ENCODE results near the gene SNX24. TPM values are rescaled to one million over a fixed set of nuclear protein-coding genes. Genes with fewer than 3 reads are reported as not detected.

SNX24 gene
- 11.8 and 14.8 TPM in 2 replicates for polyA plus RNA-seq (2011; rRNA removed)
- polyA minus RNA-seq (2011; rRNA and poly(A)+ RNA removed), result 3.2 and 6.6 TPM in 2 replicates

GRCh38 chr5:122845229-122846050 lies at the start of gene SNX24:
Gene SNX24, plus strand, starts transcription at chr5:122845613. Its CDS starts 21 bp downstream, at chr5:122845634.
- no peaks in the 10 kb centered on the region; the same call in 1 of the 2 replicates for H3K9me3 ChIP-seq (ENCODE audit: control insufficient read depth, insufficient read depth, low read length)
- POLR2A ChIA-PET, result interaction anchor here (0.6 to 0.9 kb wide), 4 partner anchors 33 to 311 kb away, joined by 3 to 10 read pairs (median 3); partner anchors contain the start of gene SNX2
- DNase-seq (ENCODE audit: low read depth, low spot score), result peak; percentile 10
- TF ChIP-seq, protein P1, sequence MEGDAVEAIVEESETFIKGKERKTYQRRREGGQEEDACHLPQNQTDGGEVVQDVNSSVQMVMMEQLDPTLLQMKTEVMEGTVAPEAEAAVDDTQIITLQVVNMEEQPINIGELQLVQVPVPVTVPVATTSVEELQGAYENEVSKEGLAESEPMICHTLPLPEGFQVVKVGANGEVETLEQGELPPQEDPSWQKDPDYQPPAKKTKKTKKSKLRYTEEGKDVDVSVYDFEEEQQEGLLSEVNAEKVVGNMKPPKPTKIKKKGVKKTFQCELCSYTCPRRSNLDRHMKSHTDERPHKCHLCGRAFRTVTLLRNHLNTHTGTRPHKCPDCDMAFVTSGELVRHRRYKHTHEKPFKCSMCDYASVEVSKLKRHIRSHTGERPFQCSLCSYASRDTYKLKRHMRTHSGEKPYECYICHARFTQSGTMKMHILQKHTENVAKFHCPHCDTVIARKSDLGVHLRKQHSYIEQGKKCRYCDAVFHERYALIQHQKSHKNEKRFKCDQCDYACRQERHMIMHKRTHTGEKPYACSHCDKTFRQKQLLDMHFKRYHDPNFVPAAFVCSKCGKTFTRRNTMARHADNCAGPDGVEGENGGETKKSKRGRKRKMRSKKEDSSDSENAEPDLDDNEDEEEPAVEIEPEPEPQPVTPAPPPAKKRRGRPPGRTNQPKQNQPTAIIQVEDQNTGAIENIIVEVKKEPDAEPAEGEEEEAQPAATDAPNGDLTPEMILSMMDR (IDR thresholded peaks at IDR 0.05; ENCODE audit: low read depth, low read length), result no peak
- H3K4me3 ChIP-seq (ENCODE audit: low read depth, low read length), result peak within 1 kb of the TSS; percentile 71
- H3K27me3 ChIP-seq (ENCODE audit: control insufficient read depth, insufficient read depth, low read length), result no peaks in the 10 kb centered on the region
- CTCF ChIA-PET, result interaction anchor here (0.7 to 1.6 kb wide), 4 partner anchors 15 to 522 kb away, joined by 3 read pairs; no protein-coding TSS in a partner anchor
- peak within 1 kb of the TSS; percentile 66 for H3K27ac ChIP-seq (ENCODE audit: low read depth, low read length)

DNA sequence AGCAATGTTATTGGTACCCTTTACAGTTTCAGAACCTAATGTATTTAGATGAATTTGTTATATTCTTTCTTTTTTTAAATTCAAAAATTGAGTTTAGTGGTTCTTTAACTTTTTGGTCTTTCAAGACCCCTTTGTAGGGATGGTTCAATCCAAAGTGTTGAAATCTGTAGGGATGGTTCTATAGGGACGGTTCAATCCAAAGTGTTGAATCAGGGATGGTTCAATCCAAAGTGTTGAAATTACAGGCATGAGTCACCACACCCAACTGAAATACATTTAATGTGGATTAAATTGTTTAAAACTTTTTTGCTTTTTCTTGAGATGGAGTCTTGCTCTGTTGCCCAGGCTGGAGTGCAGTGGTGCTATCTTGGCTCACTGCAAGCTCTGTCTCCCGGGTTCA lies 39.9 kb upstream of the SNX24 start:
- Histone ChIP-seq H3K4me3 (ENCODE audit: low read depth, low read length) (no peak overlapping the region), H3K27me3 (ENCODE audit: control insufficient read depth, insufficient read depth, low read length) (no peaks in the 10 kb centered on the region), H3K27ac (ENCODE audit: low read depth, low read length) (no peak overlapping the region), H3K9me3 (ENCODE audit: control insufficient read depth, insufficient read depth, low read length) (no peaks in the 10 kb centered on the region)
- TF ChIP-seq, protein P1 (IDR thresholded peaks at IDR 0.05; ENCODE audit: low read depth, low read length), result no peak
- DNase-seq (ENCODE audit: low read depth, low spot score), result no peak
- ChIA-PET POLR2A (no interaction called here), CTCF (no interaction called here)

DNA sequence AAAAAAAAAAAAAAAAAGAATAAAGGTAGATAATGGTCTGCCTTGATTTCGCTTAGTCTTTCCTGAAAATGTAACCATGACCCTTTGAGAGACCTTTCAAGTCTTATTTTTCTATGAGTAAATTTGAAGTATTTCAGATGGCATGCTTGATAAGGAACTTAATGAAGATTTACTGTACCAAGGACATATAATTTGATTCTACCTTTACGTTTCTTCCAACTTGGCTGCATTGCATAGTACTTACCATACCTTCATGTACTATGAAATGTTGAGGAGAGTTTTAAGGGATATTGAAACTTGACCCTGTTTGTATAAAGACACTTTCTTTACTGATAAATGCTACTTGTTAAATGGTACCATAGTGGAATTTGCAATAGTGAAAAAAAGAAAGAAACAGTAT lies 35.0 kb upstream of the SNX24 start:
- POLR2A ChIA-PET, result no interaction called here
- Histone ChIP-seq H3K4me3 (ENCODE audit: low read depth, low read length) (no peak overlapping the region), H3K27me3 (ENCODE audit: control insufficient read depth, insufficient read depth, low read length) (no peaks in the 10 kb centered on the region), H3K9me3 (ENCODE audit: control insufficient read depth, insufficient read depth, low read length) (no peaks in the 10 kb centered on the region), H3K27ac (ENCODE audit: low read depth, low read length) (no peak overlapping the region)
- no peak for DNase-seq (ENCODE audit: low read depth, low spot score)
- CTCF ChIA-PET, result no interaction called here
- TF ChIP-seq, protein P1 (IDR thresholded peaks at IDR 0.05; ENCODE audit: low read depth, low read length), result no peak

DNA sequence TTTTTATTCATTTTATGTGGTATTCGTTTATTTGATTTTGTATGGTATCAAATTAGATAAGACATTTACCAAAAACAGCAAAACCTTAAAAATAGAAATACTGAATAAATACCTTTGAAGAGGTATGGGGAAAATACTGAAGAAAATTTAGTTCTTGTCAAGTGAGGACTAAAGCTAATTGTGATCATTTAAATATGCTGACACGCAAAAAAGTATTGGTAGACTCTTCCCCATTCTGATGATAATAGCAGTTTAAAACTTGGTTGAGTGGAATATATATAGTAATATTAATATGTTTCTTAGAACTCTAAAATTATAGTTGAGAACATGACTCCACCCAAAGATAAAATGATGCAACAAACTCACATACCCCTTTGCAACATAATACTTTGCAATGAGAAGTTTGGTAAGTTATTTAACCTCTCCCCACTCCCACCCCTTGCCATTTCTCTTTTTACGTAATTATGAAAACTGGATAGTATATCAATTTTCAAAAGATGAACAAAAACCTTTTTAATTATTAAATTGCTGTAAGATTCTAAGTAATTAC lies 30.1 kb upstream of the SNX24 start:
- CTCF ChIA-PET, result no interaction called here
- no peak for DNase-seq (ENCODE audit: low read depth, low spot score)
- Histone ChIP-seq H3K4me3 (ENCODE audit: low read depth, low read length) (no peak overlapping the region), H3K27ac (ENCODE audit: low read depth, low read length) (no peak overlapping the region), H3K27me3 (ENCODE audit: control insufficient read depth, insufficient read depth, low read length) (no peaks in the 10 kb centered on the region), H3K9me3 (ENCODE audit: control insufficient read depth, insufficient read depth, low read length) (no peaks in the 10 kb centered on the region)
- POLR2A ChIA-PET, result no interaction called here
- TF ChIP-seq, protein P1 (IDR thresholded peaks at IDR 0.05; ENCODE audit: low read depth, low read length), result no peak

- H3K4me3 ChIP-seq (ENCODE audit: low read depth, low read length), result no peak overlapping the region
- TF ChIP-seq, protein P1 (IDR thresholded peaks at IDR 0.05; ENCODE audit: low read depth, low read length), result no peak
- DNase-seq (ENCODE audit: low read depth, low spot score), result no peak
- ChIA-PET POLR2A (no interaction called here), CTCF (interaction anchor here (0.5 kb wide), 1 partner anchor 316 kb away, joined by 4 read pairs; no protein-coding TSS in a partner anchor)
- no peaks in the 10 kb centered on the region for H3K9me3 ChIP-seq (ENCODE audit: control insufficient read depth, insufficient read depth, low read length)
- H3K27me3 ChIP-seq (ENCODE audit: control insufficient read depth, insufficient read depth, low read length), result no peaks in the 10 kb centered on the region
- no peak overlapping the region for H3K27ac ChIP-seq (ENCODE audit: low read depth, low read length)
These were observed 28.7 kb upstream of the SNX24 start for GRCh38 chr5:122816756-122817155.
